Measurements from ENCODE around the gene KIAA0825.

KIAA0825 gene

DNA sequence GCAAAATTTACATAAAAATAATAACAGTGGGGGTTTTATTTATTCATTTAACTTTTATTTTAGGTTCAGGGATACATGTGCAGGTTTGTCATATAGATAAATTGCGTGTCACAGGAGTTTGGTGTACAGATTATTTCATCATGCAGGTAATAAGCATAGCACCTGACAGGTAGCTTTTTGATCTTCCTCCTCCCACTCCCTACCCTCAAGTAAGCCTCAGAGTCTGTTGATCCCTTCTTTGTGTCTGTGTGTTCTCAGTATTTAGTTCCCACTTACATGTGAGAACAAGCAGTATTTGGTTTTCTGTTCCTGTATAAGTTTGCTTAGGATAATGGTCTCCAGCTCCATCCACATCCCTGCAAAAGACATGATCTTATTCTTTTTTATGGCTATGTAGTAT lies 240.3 kb downstream of the KIAA0825 start:
- Histone ChIP-seq H2BK12ac (ENCODE audit: low read length) (no peak overlapping the region), H3K27ac (ENCODE audit: low read depth, low read length) (no peak overlapping the region), H3K79me2 (ENCODE audit: control insufficient read depth, insufficient read depth, low read length, poor library complexity) (no peaks in the 10 kb centered on the region), H3K9me3 (ENCODE audit: insufficient read depth, low read depth, low read length) (no peaks in the 10 kb centered on the region), H3K14ac (ENCODE audit: low read length) (no peak overlapping the region), H2BK120ac (ENCODE audit: insufficient read depth, low read length, poor library complexity) (no peak overlapping the region), H3K9ac (ENCODE audit: low read length) (no peak overlapping the region), H2AFZ (ENCODE audit: insufficient read depth, low read length, poor library complexity) (no peak overlapping the region), H3K4me2 (ENCODE audit: low read length) (no peak overlapping the region), H4K8ac (ENCODE audit: low read depth, low read length) (no peak overlapping the region), H3K36me3 (ENCODE audit: control insufficient read depth in 1 of 2, insufficient read depth in 2 of 2, low read length in 2 of 2) (no peaks in the 10 kb centered on the region), H3K4me3 (ENCODE audit: low read depth, low read length) (no peak overlapping the region), H3K18ac (ENCODE audit: low read length) (no peak overlapping the region), H3K23ac (ENCODE audit: low read length) (no peak overlapping the region), H3K4me1 (ENCODE audit: control insufficient read depth in 1 of 2, insufficient read depth in 2 of 2, low read length in 2 of 2) (no peaks in the 10 kb centered on the region), H3K4ac (ENCODE audit: low read depth, low read length) (no peak overlapping the region), H3K27me3 (ENCODE audit: insufficient read depth, low read length) (no peaks in the 10 kb centered on the region), H4K12ac (ENCODE audit: low read depth, low read length) (no peak overlapping the region), H2BK5ac (ENCODE audit: low read depth, low read length, poor library complexity) (no peak overlapping the region), H2AK5ac (ENCODE audit: low read length) (no peak overlapping the region), H3K79me1 (ENCODE audit: low read length) (no peaks in the 10 kb centered on the region), H4K91ac (ENCODE audit: low read depth, low read length) (no peak overlapping the region)
- WGBS (ENCODE audit: extremely low coverage, insufficient coverage, insufficient read length): no CpG with 5 or more reads among the region's 1 CpG
- DNase-seq: no peak

DNA sequence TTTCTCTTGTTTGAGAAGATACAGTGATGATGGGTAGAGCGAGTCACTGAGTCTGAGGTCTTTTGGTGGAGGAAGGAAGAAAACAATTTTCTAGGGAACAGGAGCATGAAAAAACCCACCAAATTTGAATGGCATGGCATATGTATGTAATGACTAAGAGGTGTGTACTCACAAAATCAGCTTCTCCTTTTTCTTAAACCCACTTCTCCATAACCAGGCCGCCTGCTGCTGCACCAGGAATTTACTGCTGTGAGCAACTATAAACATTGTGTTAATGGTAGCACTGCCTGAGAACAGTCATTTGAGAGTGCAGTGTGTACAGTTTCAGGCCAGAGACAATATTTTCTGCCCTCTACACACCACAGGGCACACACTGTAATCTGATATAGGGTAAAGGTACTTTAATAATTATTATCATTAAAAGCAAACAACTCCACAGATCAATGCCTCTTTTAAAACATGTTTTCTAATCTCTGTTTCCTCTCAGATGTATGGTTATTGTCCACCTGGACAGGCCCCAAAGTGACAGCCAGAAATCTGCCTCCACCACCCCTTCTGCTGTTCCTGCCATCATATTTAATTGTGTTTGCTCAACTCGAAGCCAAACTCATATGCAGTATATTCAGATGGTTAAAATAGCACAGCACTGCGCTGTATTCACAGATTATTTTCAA lies 241.6 kb downstream of the KIAA0825 start:
- H3K27me3 ChIP-seq (ENCODE audit: insufficient read depth, low read length): no peaks in the 10 kb centered on the region
- H2BK120ac ChIP-seq (ENCODE audit: insufficient read depth, low read length, poor library complexity): no peak overlapping the region
- H3K23ac ChIP-seq (ENCODE audit: low read length): no peak overlapping the region
- H3K18ac ChIP-seq (ENCODE audit: low read length): no peak overlapping the region
- WGBS (ENCODE audit: extremely low coverage, insufficient coverage, insufficient read length): no CpG with 5 or more reads among the region's 4 CpGs
- no peak overlapping the region for H4K12ac ChIP-seq (ENCODE audit: low read depth, low read length)
- no peak overlapping the region for H2AK5ac ChIP-seq (ENCODE audit: low read length)
- H2BK5ac ChIP-seq (ENCODE audit: low read depth, low read length, poor library complexity): no peak overlapping the region
- no peaks in the 10 kb centered on the region for H3K79me1 ChIP-seq (ENCODE audit: low read length)
- H3K14ac ChIP-seq (ENCODE audit: low read length): no peak overlapping the region
- no peak overlapping the region for H2AFZ ChIP-seq (ENCODE audit: insufficient read depth, low read length, poor library complexity)
- no peak overlapping the region for H3K27ac ChIP-seq (ENCODE audit: low read depth, low read length)
- no peaks in the 10 kb centered on the region for H3K4me1 ChIP-seq (ENCODE audit: control insufficient read depth in 1 of 2, insufficient read depth in 2 of 2, low read length in 2 of 2)
- no peak overlapping the region for H3K4ac ChIP-seq (ENCODE audit: low read depth, low read length)
- peak overlapping the region; percentile 39 for H3K4me2 ChIP-seq (ENCODE audit: low read length)
- no peak for DNase-seq
- no peak overlapping the region for H3K4me3 ChIP-seq (ENCODE audit: low read depth, low read length)
- H3K36me3 ChIP-seq (ENCODE audit: control insufficient read depth in 1 of 2, insufficient read depth in 2 of 2, low read length in 2 of 2): no peaks in the 10 kb centered on the region
- H4K91ac ChIP-seq (ENCODE audit: low read depth, low read length): no peak overlapping the region
- no peaks in the 10 kb centered on the region for H3K79me2 ChIP-seq (ENCODE audit: control insufficient read depth, insufficient read depth, low read length, poor library complexity)
- no peak overlapping the region for H3K9ac ChIP-seq (ENCODE audit: low read length)
- H3K9me3 ChIP-seq (ENCODE audit: insufficient read depth, low read depth, low read length): no peaks in the 10 kb centered on the region
- no peak overlapping the region for H4K8ac ChIP-seq (ENCODE audit: low read depth, low read length)
- H2BK12ac ChIP-seq (ENCODE audit: low read length): no peak overlapping the region

DNA sequence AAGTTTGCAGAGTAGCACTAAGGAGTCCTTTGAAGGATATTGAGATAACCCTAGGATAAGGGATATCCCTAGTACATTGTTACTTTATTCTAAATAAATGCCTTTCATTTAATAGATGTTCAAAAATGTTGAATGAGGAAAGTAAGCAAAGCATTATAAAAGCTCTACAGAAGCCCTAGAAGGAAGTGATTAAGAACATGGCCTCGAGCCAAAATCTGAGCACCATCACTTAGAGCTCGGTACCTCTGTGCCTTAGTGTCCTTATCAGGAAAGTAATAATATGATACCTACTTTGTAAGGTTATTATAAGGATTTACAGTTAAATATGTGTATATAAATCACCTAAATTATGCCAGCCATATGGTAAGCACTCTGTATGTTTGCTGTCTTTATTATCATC lies 242.6 kb downstream of the KIAA0825 start:
- no peak overlapping the region for H2AFZ ChIP-seq (ENCODE audit: insufficient read depth, low read length, poor library complexity)
- no peak for DNase-seq
- H2AK5ac ChIP-seq (ENCODE audit: low read length): no peak overlapping the region
- no peaks in the 10 kb centered on the region for H3K9me3 ChIP-seq (ENCODE audit: insufficient read depth, low read depth, low read length)
- no peak overlapping the region for H4K8ac ChIP-seq (ENCODE audit: low read depth, low read length)
- H2BK5ac ChIP-seq (ENCODE audit: low read depth, low read length, poor library complexity): no peak overlapping the region
- no peak overlapping the region for H2BK120ac ChIP-seq (ENCODE audit: insufficient read depth, low read length, poor library complexity)
- H3K27me3 ChIP-seq (ENCODE audit: insufficient read depth, low read length): no peaks in the 10 kb centered on the region
- H3K4me2 ChIP-seq (ENCODE audit: low read length): no peak overlapping the region
- no peak overlapping the region for H2BK12ac ChIP-seq (ENCODE audit: low read length)
- H4K12ac ChIP-seq (ENCODE audit: low read depth, low read length): no peak overlapping the region
- no peak overlapping the region for H3K4ac ChIP-seq (ENCODE audit: low read depth, low read length)
- H4K91ac ChIP-seq (ENCODE audit: low read depth, low read length): no peak overlapping the region
- H3K79me2 ChIP-seq (ENCODE audit: control insufficient read depth, insufficient read depth, low read length, poor library complexity): no peaks in the 10 kb centered on the region
- H3K18ac ChIP-seq (ENCODE audit: low read length): no peak overlapping the region
- no CpG with 5 or more reads among the region's 2 CpGs for WGBS (ENCODE audit: extremely low coverage, insufficient coverage, insufficient read length)
- no peaks in the 10 kb centered on the region for H3K79me1 ChIP-seq (ENCODE audit: low read length)
- H3K27ac ChIP-seq (ENCODE audit: low read depth, low read length): no peak overlapping the region
- H3K4me1 ChIP-seq (ENCODE audit: control insufficient read depth in 1 of 2, insufficient read depth in 2 of 2, low read length in 2 of 2): no peaks in the 10 kb centered on the region
- no peaks in the 10 kb centered on the region for H3K36me3 ChIP-seq (ENCODE audit: control insufficient read depth in 1 of 2, insufficient read depth in 2 of 2, low read length in 2 of 2)
- no peak overlapping the region for H3K23ac ChIP-seq (ENCODE audit: low read length)
- H3K14ac ChIP-seq (ENCODE audit: low read length): no peak overlapping the region
- no peak overlapping the region for H3K9ac ChIP-seq (ENCODE audit: low read length)
- no peak overlapping the region for H3K4me3 ChIP-seq (ENCODE audit: low read depth, low read length)

DNA sequence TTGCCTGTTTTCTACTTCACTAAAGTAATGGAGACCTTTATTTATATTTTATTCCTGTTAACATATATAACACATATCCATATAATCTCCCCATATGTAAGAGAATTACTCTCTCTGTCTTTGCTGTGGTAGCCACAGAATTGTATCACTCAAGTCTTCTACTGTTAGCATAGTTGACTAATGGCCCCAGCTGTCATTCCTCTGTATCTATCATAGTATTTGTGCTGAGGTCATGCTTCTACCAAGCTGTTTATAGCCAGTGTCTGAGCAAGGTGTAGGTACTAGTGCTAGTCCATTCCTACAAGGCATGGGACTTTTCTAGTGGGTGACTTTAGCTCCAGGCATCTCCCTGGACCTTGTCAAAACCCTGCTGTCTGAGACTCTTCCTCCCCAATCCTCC lies 244.1 kb downstream of the KIAA0825 start:
- H2BK12ac ChIP-seq (ENCODE audit: low read length): no peak overlapping the region
- no peaks in the 10 kb centered on the region for H3K79me1 ChIP-seq (ENCODE audit: low read length)
- no peak overlapping the region for H3K4me3 ChIP-seq (ENCODE audit: low read depth, low read length)
- H3K18ac ChIP-seq (ENCODE audit: low read length): no peak overlapping the region
- no peak overlapping the region for H2AFZ ChIP-seq (ENCODE audit: insufficient read depth, low read length, poor library complexity)
- no peaks in the 10 kb centered on the region for H3K9me3 ChIP-seq (ENCODE audit: insufficient read depth, low read depth, low read length)
- no peak overlapping the region for H2BK5ac ChIP-seq (ENCODE audit: low read depth, low read length, poor library complexity)
- no peak for DNase-seq
- H3K14ac ChIP-seq (ENCODE audit: low read length): no peak overlapping the region
- H3K36me3 ChIP-seq (ENCODE audit: control insufficient read depth in 1 of 2, insufficient read depth in 2 of 2, low read length in 2 of 2): no peaks in the 10 kb centered on the region
- no peak overlapping the region for H2AK5ac ChIP-seq (ENCODE audit: low read length)
- H3K9ac ChIP-seq (ENCODE audit: low read length): no peak overlapping the region
- no peak overlapping the region for H3K23ac ChIP-seq (ENCODE audit: low read length)
- H3K4me1 ChIP-seq (ENCODE audit: control insufficient read depth in 1 of 2, insufficient read depth in 2 of 2, low read length in 2 of 2): no peaks in the 10 kb centered on the region
- no peak overlapping the region for H2BK120ac ChIP-seq (ENCODE audit: insufficient read depth, low read length, poor library complexity)
- no peak overlapping the region for H4K8ac ChIP-seq (ENCODE audit: low read depth, low read length)
- no peaks in the 10 kb centered on the region for H3K27me3 ChIP-seq (ENCODE audit: insufficient read depth, low read length)
- no peak overlapping the region for H4K91ac ChIP-seq (ENCODE audit: low read depth, low read length)
- no peak overlapping the region for H3K4me2 ChIP-seq (ENCODE audit: low read length)
- no peak overlapping the region for H4K12ac ChIP-seq (ENCODE audit: low read depth, low read length)
- no peak overlapping the region for H3K4ac ChIP-seq (ENCODE audit: low read depth, low read length)
- no peak overlapping the region for H3K27ac ChIP-seq (ENCODE audit: low read depth, low read length)
- no peaks in the 10 kb centered on the region for H3K79me2 ChIP-seq (ENCODE audit: control insufficient read depth, insufficient read depth, low read length, poor library complexity)

Data from trophoblast cell (in vitro differentiated cells and primary cell).